ENCODE results near the gene RELN. TPM values are rescaled to one million over a fixed set of nuclear protein-coding genes. Genes with fewer than 3 reads are reported as not detected.

RELN gene
- total RNA-seq, 1 donor from 2014 or later: 168 TPM

DNA sequence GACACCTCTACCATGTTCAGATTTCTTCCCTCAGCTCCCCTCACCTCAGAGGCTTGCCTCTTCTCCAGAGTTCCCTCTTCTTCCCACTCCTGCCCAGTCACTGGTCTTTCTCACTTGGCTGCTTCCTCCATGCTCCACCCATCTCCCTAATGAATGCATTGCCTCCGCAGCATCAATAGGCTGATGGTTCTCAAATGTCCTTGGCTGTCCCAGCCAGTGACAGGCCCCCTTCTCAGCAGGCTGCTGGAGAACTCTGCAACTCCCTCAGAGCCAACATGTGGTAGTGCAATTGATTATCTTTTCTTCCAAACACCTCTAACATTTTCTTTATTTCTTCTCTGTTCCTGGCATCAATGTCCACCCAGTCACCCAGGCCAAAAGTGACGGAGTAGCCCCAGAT lies 218.2 kb downstream of the RELN start:
- intact Hi-C loops (cut with DNase I): no loop called here
- no peak for ATAC-seq
- DNase-seq (ENCODE audit: low spot score): no peak

DNA sequence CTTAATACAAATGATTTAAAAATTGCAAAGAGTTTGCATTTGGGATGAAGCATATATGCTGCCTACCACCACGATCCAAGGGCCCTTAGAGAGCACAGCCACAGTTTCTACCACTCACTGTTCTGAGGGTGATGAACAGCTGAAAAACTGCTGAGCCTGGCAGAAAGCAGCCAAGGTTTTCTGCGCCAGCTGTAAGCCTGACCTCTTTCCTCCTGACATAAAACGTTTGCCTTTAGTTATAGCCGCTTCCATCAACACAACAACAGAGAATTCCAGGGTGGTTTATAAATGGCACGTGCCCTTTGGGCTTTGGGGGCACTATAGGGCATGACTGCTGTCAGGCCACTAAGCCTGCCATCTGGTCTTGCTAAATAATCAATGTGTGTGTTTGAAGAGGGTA lies 222.8 kb downstream of the RELN start:
- intact Hi-C loops (cut with DNase I): no loop called here
- DNase-seq (ENCODE audit: low spot score) (no peak), ATAC-seq (no peak)

GRCh38 chr7:103765901-103766300 lies 223.6 kb downstream of the RELN start:
- no peak for ATAC-seq
- intact Hi-C loops (cut with DNase I): no loop called here
- DNase-seq (ENCODE audit: low spot score): no peak

- ATAC-seq (no peak), DNase-seq (ENCODE audit: low spot score) (no peak)
- intact Hi-C loops (cut with DNase I): no loop called here
Measured at GRCh38 chr7:103764901-103765300, 224.6 kb downstream of the RELN start.

GRCh38 chr7:103762877-103763276 lies 226.6 kb downstream of the RELN start:
- DNase-seq (ENCODE audit: low spot score): no peak
- no peak for ATAC-seq
- intact Hi-C loops (cut with DNase I): no loop called here

DNA sequence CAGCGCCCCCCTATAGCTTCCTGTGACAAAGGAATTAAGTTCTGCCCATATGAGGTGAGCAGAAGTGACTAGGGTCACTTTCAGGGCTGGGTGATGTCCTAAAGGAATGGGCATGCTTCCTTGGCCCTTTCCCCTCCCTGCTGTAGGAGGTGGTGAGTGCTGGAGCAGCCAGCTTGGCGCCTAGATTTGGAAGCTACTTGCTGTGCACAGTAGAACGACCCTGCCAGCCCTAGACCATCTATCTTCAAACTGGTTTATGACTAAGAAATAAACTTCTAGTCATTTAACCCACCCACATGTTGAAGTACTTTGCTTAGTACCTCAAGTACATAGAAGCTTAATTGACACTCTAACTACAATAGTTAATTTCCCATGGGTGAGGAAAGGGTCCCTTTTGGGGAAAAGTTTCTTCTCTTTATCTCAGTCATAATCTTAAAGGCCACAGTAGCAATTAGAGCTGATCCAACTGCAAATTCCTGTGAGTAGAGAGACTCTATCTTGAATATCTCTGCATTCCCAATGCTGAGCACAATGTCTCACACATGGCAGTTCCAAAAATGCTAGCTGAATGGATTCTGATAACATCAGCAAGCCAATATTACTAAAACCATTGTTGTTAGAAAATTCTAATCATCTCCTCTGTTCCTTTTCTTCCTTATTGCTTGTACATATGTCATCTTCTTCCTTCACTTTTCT lies 227.2 kb downstream of the RELN start:
- intact Hi-C loops (cut with DNase I): no loop called here
- DNase-seq (ENCODE audit: low spot score): no peak
- no peak for ATAC-seq

DNA sequence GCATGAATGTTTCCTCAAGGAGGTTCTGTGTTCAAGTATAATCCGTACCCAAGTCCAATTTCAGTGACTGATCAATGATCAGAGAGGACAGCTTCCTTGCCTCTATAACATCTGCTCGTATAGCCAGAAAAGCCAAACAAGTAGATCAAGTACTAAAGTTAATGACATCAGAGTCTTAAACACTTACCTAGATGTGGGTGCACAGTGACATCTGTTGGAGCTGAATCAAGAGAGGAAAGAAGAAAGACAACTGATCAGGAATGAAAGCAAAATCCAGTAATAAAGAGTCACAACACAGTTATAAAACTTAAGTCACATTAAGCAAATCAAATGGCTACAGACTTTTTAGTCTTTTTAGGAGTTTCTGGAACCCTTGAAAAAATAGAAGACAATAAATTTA lies 236.5 kb downstream of the RELN start:
- DNase-seq (ENCODE audit: low spot score): no peak
- intact Hi-C loops (cut with DNase I): no loop called here
- no peak for ATAC-seq

DNA sequence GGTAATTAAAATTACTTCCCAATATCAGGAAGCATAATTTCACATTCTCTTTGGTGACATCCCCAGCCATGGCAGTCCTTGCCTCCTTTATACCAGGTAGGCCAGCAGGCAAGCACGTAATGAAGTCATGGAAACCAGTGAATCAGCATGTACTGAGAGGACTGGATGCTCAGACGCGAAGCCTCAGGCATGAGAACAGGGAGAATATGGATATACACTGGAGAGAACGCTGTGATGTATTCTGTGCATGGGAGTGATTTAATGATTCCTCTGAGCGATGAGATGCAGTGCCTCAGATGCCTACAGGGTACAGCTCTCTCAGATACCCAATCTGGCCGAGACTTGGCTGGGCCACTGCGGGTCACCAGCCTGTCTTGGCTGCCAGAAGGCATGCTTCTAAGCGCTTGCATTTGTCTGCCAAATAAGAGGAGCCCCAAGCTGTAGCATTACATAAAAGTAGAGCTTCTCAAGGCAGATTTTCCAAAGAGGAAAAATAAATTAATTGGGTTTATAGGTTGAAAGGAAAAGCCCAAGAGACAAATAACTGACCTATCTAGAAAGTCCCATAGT lies 238.1 kb downstream of the RELN start:
- DNase-seq (ENCODE audit: low spot score) (no peak), ATAC-seq (no peak)
- intact Hi-C loops (cut with DNase I): no loop called here

DNA sequence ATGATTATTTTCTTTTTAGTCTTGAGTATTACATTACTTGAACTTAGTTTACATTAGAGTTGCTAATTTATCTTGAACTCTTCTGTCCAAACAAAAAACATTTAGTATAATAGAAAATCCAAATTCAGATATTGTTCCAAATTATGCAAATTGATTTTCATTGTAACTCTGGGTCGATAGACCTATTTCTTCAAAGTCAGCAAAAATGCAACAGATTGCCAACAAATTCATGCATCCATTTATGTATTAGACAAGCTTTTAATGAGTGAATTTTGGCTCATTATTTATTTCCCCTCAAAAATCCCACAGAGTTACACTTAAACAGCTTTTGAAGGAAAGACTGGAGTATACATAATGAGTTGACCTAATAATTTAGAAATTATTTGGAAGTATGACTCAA lies 240.8 kb downstream of the RELN start:
- no peak for ATAC-seq
- DNase-seq (ENCODE audit: low spot score): no peak
- intact Hi-C loops (cut with DNase I): no loop called here

- no peak for ATAC-seq
- intact Hi-C loops (cut with DNase I): no loop called here
- DNase-seq (ENCODE audit: low spot score): no peak
Measured at GRCh38 chr7:103735377-103735776, 254.1 kb downstream of the RELN start.

- no peak for ATAC-seq
- intact Hi-C loops (cut with DNase I): no loop called here
- no peak for DNase-seq (ENCODE audit: low spot score)
Measured at GRCh38 chr7:103731169-103731568, 258.3 kb downstream of the RELN start.

DNA sequence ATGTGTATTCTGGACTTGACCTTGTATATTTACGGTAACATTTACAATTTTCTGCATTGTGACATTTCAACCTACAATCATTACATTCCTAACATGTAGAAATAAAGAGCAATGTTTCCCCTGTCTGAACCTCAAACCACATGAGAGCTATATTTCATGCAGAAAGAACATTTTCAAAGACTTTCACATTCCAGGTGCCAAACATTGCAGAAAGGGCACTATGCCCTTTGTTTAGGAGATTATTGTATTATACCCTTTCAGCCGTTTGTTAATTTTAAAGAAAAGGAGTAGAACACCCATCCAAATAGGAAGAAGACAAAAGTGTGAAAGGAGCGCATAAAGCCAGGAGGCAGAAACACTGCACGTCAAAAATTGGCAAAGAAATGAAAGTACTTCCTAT lies 260.4 kb downstream of the RELN start:
- DNase-seq (ENCODE audit: low spot score): no peak
- intact Hi-C loops (cut with DNase I): no loop called here
- no peak for ATAC-seq

- intact Hi-C loops (cut with DNase I): no loop called here
- ATAC-seq: no peak
- DNase-seq (ENCODE audit: low spot score): no peak
Measured at GRCh38 chr7:103727982-103728610, 261.4 kb downstream of the RELN start.

DNA sequence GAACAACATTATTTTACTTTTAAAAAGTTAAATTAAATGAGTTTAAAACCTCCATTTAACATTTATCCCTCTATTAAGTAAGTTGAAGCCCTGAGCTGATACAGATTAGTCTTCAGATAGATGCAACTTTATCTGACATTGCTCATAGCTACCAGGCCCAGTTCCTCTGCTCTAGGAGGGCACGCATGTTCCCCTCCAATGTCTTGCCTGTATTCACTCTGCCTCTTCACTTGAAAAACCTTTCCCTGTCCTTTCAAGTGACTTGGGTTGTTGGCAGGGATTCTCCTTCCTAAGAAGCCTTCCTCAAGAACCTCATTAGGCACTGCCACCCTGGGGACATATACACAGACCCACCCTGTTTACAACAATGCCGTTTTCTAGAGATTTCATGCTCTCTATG lies 270.4 kb downstream of the RELN start:
- DNase-seq (ENCODE audit: low spot score): no peak
- intact Hi-C loops (cut with DNase I): no loop called here
- no peak for ATAC-seq

DNA sequence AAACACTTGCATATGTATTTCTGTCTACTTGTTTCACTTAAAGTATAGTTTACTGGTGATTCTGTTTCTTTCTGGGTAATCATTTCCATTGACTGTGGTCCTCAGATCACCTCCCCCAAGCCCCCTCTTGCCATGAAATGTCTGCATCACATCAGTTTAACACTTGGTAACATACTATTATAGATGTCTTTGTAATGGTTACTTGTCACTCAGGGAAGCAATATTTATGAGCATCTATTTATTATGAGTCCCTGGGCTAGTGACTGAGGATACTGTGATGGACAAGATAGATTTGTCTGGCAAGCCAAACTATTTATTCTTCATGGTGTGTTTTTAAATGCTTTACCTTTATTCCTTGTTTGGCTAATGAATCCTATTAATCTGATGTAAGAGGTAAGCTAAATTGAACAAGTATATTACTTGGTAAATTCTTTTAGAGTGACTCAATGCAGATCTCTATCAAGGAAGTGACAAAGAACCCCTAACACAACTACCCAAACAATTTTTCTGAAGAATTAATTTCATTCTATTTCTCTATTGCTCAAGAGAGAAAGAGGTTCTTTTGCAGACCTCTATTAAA lies 270.9 kb downstream of the RELN start:
- ATAC-seq (no peak), DNase-seq (ENCODE audit: low spot score) (no peak)
- intact Hi-C loops (cut with DNase I): no loop called here

GRCh38 chr7:103717574-103717973 lies 271.9 kb downstream of the RELN start:
- ATAC-seq (no peak), DNase-seq (ENCODE audit: low spot score) (no peak)
- intact Hi-C loops (cut with DNase I): no loop called here

GRCh38 chr7:103715376-103716120 lies 273.9 kb downstream of the RELN start:
- intact Hi-C loops (cut with DNase I): no loop called here
- DNase-seq (ENCODE audit: low spot score): no peak
- no peak for ATAC-seq

DNA sequence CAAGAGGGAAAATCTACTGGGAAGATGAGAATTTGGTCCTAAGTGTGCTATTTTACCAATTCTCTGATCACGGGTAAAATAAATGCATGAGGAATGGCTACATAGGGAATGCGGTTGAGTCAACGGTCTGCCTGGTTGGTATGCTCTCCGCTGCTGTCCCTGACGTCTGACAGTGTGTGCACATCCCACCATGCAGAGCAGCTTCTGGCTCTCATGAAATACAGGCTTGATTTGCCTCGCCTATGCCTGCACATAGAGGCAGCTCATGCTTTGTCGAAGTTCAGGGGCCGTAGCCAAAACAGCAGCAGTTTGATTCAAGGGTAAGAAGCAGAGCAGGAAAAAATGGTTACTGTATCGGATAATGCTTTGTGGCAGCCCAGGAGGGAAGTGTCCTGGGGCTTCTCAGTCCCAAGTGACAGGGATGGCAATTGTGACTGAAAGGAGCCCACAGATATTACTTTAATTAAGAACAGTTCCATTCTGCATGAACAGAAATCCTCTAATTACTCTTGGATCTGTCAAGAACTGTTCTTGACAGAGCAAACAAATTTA lies 275.0 kb downstream of the RELN start:
- no peak for DNase-seq (ENCODE audit: low spot score)
- no peak for ATAC-seq
- intact Hi-C loops (cut with DNase I): no loop called here

DNA sequence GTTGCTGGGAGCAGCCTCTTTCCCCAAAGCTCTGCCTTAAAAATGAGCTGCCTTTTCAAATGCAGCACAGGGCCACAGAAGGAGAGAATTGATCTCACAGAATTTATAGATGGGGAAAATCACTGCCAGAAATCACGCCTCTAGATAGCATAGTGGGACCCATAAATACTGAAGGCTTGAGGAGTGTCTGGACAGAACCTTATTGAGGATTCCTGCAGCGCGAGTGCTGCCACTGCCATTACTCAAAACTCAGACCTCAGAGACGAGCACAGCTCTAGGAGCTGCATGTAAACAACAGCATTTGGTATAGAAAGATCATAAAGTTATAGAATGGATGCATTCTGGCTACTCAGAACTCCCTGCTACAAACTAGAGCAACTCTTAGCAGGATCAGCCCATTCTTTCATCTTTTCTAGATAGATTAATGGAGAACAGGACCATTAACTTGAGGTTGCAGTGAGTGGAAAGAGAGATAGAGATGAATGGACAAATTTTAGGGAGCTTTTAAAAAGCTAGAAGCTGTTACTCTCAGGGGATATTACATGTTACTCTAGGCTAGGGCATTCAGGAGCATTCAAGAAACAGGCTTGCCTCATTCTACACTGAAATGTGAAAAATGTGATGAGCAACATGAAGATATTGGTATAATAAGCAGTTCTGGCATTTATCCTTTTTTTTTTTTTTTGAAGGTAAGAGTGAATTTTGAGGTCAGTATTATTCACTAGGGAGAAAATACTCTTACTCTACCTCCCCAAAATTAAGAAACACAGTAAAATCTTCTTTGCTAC lies 276.3 kb downstream of the RELN start:
- intact Hi-C loops (cut with DNase I): no loop called here
- DNase-seq (ENCODE audit: low spot score) (no peak), ATAC-seq (no peak)
